GM13977 (cell line): Measurements from ENCODE around the gene DGKE.

Source experiments
- DNase-seq: peaks from one replicate; pipeline ENCODE4 v3.0.0; 2012; ENCODE audit warnings: low spot score
- in situ Hi-C: fragments of 300-500 bp; cut with MboI; formaldehyde crosslinking; loops from one replicate; pipeline ENCODE4 v1.12.0; 2022; ENCODE audit warnings: low sequenced_read_pairs, low pct_unique_long_range_greater_than_20kb, mixed read lengths, inconsistent platforms; ENCODE audit not compliant: unreplicated experiment
- TF ChIP-seq, protein P1 (sequence below): IDR thresholded peaks from 2 replicates; pipeline ENCODE4 v1.5.1; 2012; ENCODE audit warnings: mild to moderate bottlenecking, control low read depth; ENCODE audit not compliant: insufficient read depth; ENCODE audit errors: extremely low read depth, missing control alignments

The DGKE gene

GRCh38 chr17:56793957-56794356 lies 40.0 kb upstream of the DGKE start:
- TF ChIP-seq, protein P1, sequence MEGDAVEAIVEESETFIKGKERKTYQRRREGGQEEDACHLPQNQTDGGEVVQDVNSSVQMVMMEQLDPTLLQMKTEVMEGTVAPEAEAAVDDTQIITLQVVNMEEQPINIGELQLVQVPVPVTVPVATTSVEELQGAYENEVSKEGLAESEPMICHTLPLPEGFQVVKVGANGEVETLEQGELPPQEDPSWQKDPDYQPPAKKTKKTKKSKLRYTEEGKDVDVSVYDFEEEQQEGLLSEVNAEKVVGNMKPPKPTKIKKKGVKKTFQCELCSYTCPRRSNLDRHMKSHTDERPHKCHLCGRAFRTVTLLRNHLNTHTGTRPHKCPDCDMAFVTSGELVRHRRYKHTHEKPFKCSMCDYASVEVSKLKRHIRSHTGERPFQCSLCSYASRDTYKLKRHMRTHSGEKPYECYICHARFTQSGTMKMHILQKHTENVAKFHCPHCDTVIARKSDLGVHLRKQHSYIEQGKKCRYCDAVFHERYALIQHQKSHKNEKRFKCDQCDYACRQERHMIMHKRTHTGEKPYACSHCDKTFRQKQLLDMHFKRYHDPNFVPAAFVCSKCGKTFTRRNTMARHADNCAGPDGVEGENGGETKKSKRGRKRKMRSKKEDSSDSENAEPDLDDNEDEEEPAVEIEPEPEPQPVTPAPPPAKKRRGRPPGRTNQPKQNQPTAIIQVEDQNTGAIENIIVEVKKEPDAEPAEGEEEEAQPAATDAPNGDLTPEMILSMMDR = no peak
- no peak for DNase-seq
- in situ Hi-C loops = no loop called here

- TF ChIP-seq, protein P1 = no peak
- in situ Hi-C loops = no loop called here
- DNase-seq = no peak
These were observed 38.6 kb upstream of the DGKE start for GRCh38 chr17:56795221-56795865.

DNA sequence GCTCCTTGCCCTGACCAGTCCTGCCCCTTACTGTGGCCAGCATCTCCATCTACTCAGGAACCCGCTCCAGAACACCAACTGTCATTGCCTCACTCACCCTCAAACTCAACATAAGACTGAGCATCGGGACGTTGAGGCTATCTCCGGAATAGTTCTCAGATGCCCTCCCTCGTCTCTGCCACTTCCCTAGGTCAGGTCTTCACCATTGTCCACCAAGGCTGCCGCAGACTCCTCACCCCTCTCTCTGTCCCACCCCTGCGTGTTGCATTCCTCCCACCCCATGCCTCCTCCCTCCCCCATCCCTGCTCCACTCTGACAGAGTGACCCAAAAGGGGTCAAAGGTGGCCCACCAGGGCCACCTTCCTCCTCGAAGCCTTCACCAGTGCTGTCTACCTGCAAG lies 37.4 kb upstream of the DGKE start:
- TF ChIP-seq, protein P1 = no peak
- no peak for DNase-seq
- in situ Hi-C loops = no loop called here

DNA sequence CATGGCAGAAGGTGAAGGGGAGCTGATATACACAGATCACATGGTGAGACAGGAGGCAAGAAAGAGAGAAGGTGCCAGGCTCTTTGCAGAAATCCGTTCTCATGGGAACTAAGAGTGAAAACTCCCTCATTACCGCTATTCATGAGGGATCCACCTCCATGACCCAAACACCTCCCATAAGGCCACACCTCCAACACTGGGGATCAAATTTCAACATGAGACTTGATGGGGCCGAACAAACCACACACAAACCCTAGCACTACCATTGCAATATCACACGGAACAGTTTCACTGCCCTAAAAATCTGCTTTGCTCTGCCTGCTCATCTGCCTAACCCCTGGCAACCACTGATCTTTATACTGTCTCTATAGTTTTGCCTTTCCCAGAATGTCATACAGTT lies 35.0 kb upstream of the DGKE start:
- in situ Hi-C loops = no loop called here
- TF ChIP-seq, protein P1 = no peak
- DNase-seq = no peak

DNA sequence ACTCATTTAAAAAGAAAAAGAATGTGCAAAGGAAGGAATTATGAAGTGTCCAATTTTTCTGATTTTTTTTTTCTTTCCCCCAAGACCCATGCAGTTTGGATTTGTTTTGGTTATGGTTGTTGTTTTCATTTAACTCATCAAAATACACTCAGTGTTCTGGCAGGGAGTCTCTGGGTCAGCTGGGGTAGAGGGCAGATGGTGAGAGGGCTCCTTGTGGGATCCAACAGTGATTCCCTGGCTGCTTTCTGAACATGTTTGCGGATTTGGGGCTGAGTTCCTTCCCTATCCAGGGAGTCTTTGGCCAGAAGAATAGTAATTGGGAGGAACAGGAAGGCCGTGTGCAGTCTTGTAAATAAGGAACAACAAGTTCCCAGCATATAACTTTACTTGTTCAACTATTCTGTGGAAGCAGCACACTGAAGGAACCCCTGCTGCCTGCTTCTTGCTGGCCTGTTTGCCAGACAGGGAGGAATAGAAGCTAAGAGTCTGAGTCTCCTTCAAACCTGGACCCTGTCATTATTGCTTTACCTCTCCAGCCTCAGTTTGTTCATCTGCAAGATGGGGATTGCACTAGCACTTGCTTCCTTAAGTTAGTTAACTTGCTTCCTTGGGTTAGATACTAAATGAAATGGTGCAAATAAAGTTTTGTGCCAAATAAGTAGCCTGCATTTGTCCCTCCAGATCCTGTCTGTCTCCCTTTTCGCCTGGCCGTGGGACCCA lies 32.3 kb upstream of the DGKE start:
- no peak for DNase-seq

DNA sequence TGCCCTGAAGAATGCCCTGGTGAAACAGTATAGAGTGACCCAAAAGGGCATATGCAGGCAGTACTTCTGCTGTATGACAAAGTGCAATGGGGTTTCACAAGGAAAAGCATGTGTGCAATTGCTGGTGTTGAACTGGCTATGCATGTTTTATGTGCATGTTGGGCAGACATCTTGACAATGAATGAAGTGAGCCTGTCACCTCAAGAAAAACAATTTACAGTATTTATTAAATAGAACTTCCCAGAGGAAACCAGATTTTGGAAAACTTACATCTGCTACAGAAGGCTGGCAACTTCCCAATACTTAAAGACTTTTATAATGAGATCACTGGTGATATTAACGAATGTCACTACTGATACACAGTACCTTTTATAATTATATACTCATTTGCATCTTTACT lies 30.9 kb upstream of the DGKE start:
- in situ Hi-C loops = no loop called here
- DNase-seq = no peak
- TF ChIP-seq, protein P1 = no peak

More for the DNA sequence above, 32.3 kb upstream of the DGKE start:
- TF ChIP-seq, protein P1 = no peak
- in situ Hi-C loops = no loop called here
